GM23338 (cell line): ENCODE results near the gene KMT2C. TPM values are rescaled to one million over a fixed set of nuclear protein-coding genes. Genes with fewer than 3 reads are reported as not detected.

ENCODE experiments used
- ATAC-seq: fragments of 200-7000 bp; cut with Tn5 transposase; 3 replicates; pipeline ENCODE4 v1.9.1; 2020
- DNase-seq: peaks from one replicate; pipeline ENCODE4 v3.0.0-alpha.2; 2015; ENCODE audit warnings: low spot score
- H2AFZ ChIP-seq: fragments of 200-600 bp; sonication (generic); 2 replicates; pipeline ENCODE4 v1.8.0; 2016; ENCODE audit warnings: antibody characterized with exemption, mild to moderate bottlenecking, moderate library complexity
- H3F3A ChIP-seq: fragments of 200-600 bp; sonication (generic); replicated peaks from 2 replicates; pipeline ENCODE4 v1.8.0; 2017; ENCODE audit warnings: antibody characterized with exemption, mixed run types, low read depth
- H3K27ac ChIP-seq: fragments of 200-600 bp; sonication (generic); 2 replicates; pipeline ENCODE4 v1.6.1; 2016; ENCODE audit warnings: low read depth
- H3K27me3 ChIP-seq: fragments of 200-600 bp; sonication (generic); 2 replicates; pipeline ENCODE4 v1.8.0; 2016; ENCODE audit warnings: mild to moderate bottlenecking, mixed run types, moderate library complexity; ENCODE audit not compliant: insufficient read depth
- H3K36me3 ChIP-seq: fragments of 200-600 bp; sonication (generic); 2 replicates; pipeline ENCODE4 v1.8.0; 2016; ENCODE audit warnings: mild to moderate bottlenecking; ENCODE audit not compliant: insufficient read depth
- H3K4me1 ChIP-seq: fragments of 200-600 bp; sonication (generic); 2 replicates; pipeline ENCODE4 v1.8.0; 2016; ENCODE audit warnings: mild to moderate bottlenecking, moderate library complexity; ENCODE audit not compliant: insufficient read depth
- H3K4me2 ChIP-seq: fragments of 200-600 bp; sonication (generic); 2 replicates; pipeline ENCODE4 v1.7.1; 2017; ENCODE audit warnings: mixed run types
- H3K4me3 ChIP-seq: fragments of 200-600 bp; sonication (generic); 2 replicates; pipeline ENCODE4 v1.6.1; 2016; ENCODE audit warnings: mixed run types
- H3K79me2 ChIP-seq: fragments of 200-600 bp; sonication (generic); replicated peaks from 2 replicates; pipeline ENCODE4 v1.8.0; 2017; ENCODE audit warnings: mild to moderate bottlenecking; ENCODE audit not compliant: insufficient read depth
- H3K9me2 ChIP-seq: fragments of 200-600 bp; sonication (generic); 2 replicates; pipeline ENCODE4 v1.8.0; 2017; ENCODE audit not compliant: insufficient read depth
- H4K20me1 ChIP-seq: fragments of 200-600 bp; sonication (generic); replicated peaks from 2 replicates; pipeline ENCODE4 v1.8.0; 2017; ENCODE audit warnings: mild to moderate bottlenecking; ENCODE audit not compliant: insufficient read depth
- H3K27ac Mint-ChIP-seq: 2 replicates; pipeline ENCODE4 v1.8.0; 2020; ENCODE audit warnings: inconsistent platforms, mild to moderate bottlenecking, moderate library complexity, mixed read lengths
- H3K27me3 Mint-ChIP-seq: 3 replicates; pipeline ENCODE4 v1.8.0; 2022; ENCODE audit warnings: low read depth, mild to moderate bottlenecking, moderate library complexity, mixed read lengths, inconsistent platforms; ENCODE audit not compliant: insufficient read depth, poor library complexity
- H3K36me3 Mint-ChIP-seq: 3 replicates; pipeline ENCODE4 v1.8.0; 2021; ENCODE audit warnings: low read depth, mild to moderate bottlenecking, inconsistent platforms, moderate library complexity, mixed read lengths
- H3K4me1 Mint-ChIP-seq: 3 replicates; pipeline ENCODE4 v1.8.0; 2020; ENCODE audit warnings: mild to moderate bottlenecking, inconsistent platforms, mixed read lengths
- H3K4me3 Mint-ChIP-seq: 3 replicates; pipeline ENCODE4 v1.8.0; 2021; ENCODE audit warnings: moderate library complexity, mild to moderate bottlenecking, inconsistent platforms, mixed read lengths
- H3K9me3 Mint-ChIP-seq: 3 replicates; pipeline ENCODE4 v1.8.0; 2020; ENCODE audit warnings: moderate library complexity, mild to moderate bottlenecking, inconsistent platforms, mixed read lengths
- CREB1 ChIP-seq: fragments of 250-450 bp; sonication (Bioruptor Pico); IDR thresholded peaks from 2 replicates; pipeline ENCODE4 v1.5.0; 2020; ENCODE audit warnings: low read depth, mild to moderate bottlenecking, moderate library complexity
- CTCF ChIP-seq, 2 experiments: fragments of 200-600 bp in 1 of 2; sonication (generic) in 1 of 2; conservative IDR thresholded peaks; 2 replicates each; pipeline versions ENCODE4 v1.5.1 to v1.6.1; 2016 to 2017; ENCODE audit warnings: antibody characterized with exemption in 2 of 2, low read depth in 2 of 2, mild to moderate bottlenecking in 2 of 2, moderate library complexity in 1 of 2
- ETS1 ChIP-seq: IDR thresholded peaks from 2 replicates; pipeline ENCODE4 v1.6.1; 2016; ENCODE audit warnings: antibody characterized with exemption
- EZH2phosphoT487 ChIP-seq: fragments of 200-600 bp; sonication (generic); IDR thresholded peaks from one replicate; pipeline ENCODE4 v1.8.1; 2018; ENCODE audit warnings: antibody characterized with exemption; ENCODE audit not compliant: unreplicated experiment
- NANOG ChIP-seq: IDR thresholded peaks from 2 replicates; pipeline ENCODE4 v1.6.1; 2016; ENCODE audit warnings: antibody characterized with exemption, borderline replicate concordance
- REST ChIP-seq: IDR thresholded peaks from one replicate; pipeline ENCODE4 v1.6.1; 2018; ENCODE audit warnings: antibody characterized with exemption; ENCODE audit not compliant: unreplicated experiment
- STAT1 ChIP-seq: IDR thresholded peaks from one replicate; pipeline ENCODE4 v1.6.1; 2016; ENCODE audit warnings: antibody characterized with exemption; ENCODE audit not compliant: unreplicated experiment
- ZNF331 ChIP-seq: fragments of 250-450 bp; sonication (Bioruptor Pico); IDR thresholded peaks from 2 replicates; pipeline ENCODE4 v1.5.0; 2020; ENCODE audit warnings: low read depth, mild to moderate bottlenecking, moderate library complexity
- polyA plus RNA-seq: library from polyadenylated mRNA; unstranded; fragments of >200 nt; fragmentation: Nextera tagmentation; extraction: Ambion mirVana; gene quantifications from 2 replicates; pipeline ENCODE4 v1.2.1, GENCODE V29; 2016
- total RNA-seq: library from RNA; depleted of rRNA; stranded (reverse); fragments of >200 nt; shearing (Covaris generic); gene quantifications from 2 replicates; pipeline ENCODE4 v1.2.3, GENCODE V29; 2014

Gene KMT2C
- total and polyA plus RNA-seq, 2 experiments from 2014 or later: 11.4 to 39.0 TPM

GRCh38 chr7:152180587-152180986 is 255.2 kb downstream of the KMT2C start:
- TF ChIP-seq CTCF (conservative IDR thresholded peaks at IDR 0.05; ENCODE audit: low read depth in 2 of 2) (no peak), STAT1 (no peak), EZH2phosphoT487 (no peak), REST (no peak), ZNF331 (CRISPR knock-in tag) (no peak), CREB1 (CRISPR knock-in tag) (no peak), ETS1 (no peak)
- Histone ChIP-seq H3F3A (no peaks in the 10 kb centered on the region), H3K4me1 (no peaks in the 10 kb centered on the region), H3K4me3 (no peak overlapping the region), H4K20me1 (no peaks in the 10 kb centered on the region; the same call in 1 of the 2 replicates), H3K36me3 (peaks cover 14% of the 10 kb centered on the region; the same call in 1 of the 2 replicates), H2AFZ (no peak overlapping the region), H3K4me2 (no peak overlapping the region), H3K9me2 (no peaks in the 10 kb centered on the region), H3K27me3 (no peaks in the 10 kb centered on the region), H3K27ac (no peak overlapping the region), H3K79me2 (no peaks in the 10 kb centered on the region)
- no peak for DNase-seq
- no peak for ATAC-seq
- peaks cover 45% of the 10 kb centered on the region for H3K36me3 Mint-ChIP-seq
- H3K27me3 Mint-ChIP-seq: peaks cover 2% of the 10 kb centered on the region
- H3K4me3 Mint-ChIP-seq: no peak overlapping the region
- no peaks in the 10 kb centered on the region for H3K4me1 Mint-ChIP-seq
- H3K9me3 Mint-ChIP-seq: no peaks in the 10 kb centered on the region
- H3K27ac Mint-ChIP-seq: no peak overlapping the region

GRCh38 chr7:152180048-152180447 is 255.8 kb downstream of the KMT2C start:
- no peak overlapping the region for H3K27ac ChIP-seq
- no peaks in the 10 kb centered on the region for H3K9me2 ChIP-seq
- Mint-ChIP-seq H3K4me1 (no peaks in the 10 kb centered on the region), H3K27ac (no peak overlapping the region), H3K36me3 (peaks cover 43% of the 10 kb centered on the region), H3K4me3 (no peak overlapping the region), H3K9me3 (no peaks in the 10 kb centered on the region), H3K27me3 (peaks cover 2% of the 10 kb centered on the region)
- H3F3A ChIP-seq: no peaks in the 10 kb centered on the region
- H3K4me2 ChIP-seq: no peak overlapping the region
- no peak for ATAC-seq
- H3K27me3 ChIP-seq: no peaks in the 10 kb centered on the region
- no peaks in the 10 kb centered on the region for H3K79me2 ChIP-seq
- H2AFZ ChIP-seq: no peak overlapping the region
- H3K36me3 ChIP-seq: peaks cover 14% of the 10 kb centered on the region; the same call in 1 of the 2 replicates
- no peaks in the 10 kb centered on the region; the same call in 1 of the 2 replicates for H4K20me1 ChIP-seq
- no peak overlapping the region for H3K4me3 ChIP-seq
- no peak for DNase-seq
- no peaks in the 10 kb centered on the region for H3K4me1 ChIP-seq
- TF ChIP-seq CTCF (conservative IDR thresholded peaks at IDR 0.05; ENCODE audit: low read depth in 2 of 2) (no peak), STAT1 (no peak), NANOG (no peak)
